ENCODE results near the gene GNAI1. TPM values are rescaled to one million over a fixed set of nuclear protein-coding genes. Genes with fewer than 3 reads are reported as not detected.

Gene GNAI1
- total RNA-seq, 2 donors from 2014 or later: 0.35 to 1.1 TPM

DNA sequence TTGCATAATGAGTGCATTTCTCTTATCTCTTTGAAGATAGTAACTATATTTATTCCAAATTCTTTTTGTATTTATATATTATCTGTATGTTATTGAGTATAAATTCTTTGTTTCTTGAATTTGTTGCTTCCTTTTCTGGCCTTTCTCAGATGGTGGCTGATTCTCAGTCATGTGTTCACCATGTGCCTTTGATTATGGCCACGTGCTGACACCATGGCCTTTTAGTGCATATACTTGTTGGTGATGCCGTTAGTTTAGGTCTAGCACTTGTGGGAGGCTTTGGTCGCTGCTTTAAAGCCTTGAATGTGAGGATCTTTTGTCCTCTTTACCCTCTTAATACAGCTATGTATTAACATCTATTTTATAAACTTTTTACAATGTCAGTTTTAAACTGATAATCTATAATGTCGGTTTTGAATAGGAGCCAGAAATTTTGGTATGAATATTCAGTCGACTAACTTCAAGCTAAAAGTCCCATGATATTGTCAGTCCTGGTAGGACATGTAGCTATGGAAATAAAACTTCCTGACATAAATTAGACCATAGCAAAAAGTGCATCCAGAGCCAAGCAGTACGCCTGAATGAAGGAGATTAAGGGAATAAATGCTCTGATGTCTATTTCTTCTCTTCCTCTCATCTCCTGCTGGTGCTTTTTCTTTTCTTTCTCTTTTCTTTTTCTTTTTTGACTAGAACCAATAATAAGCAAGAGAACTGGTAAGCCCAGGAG lies 130.3 kb downstream of the GNAI1 start:
- Mint-ChIP-seq H3K4me1 (no peaks in the 10 kb centered on the region), H3K27ac (no peak overlapping the region), H3K27me3 (no peaks in the 10 kb centered on the region), H3K4me3 (no peak overlapping the region), H3K36me3 (ENCODE audit: low read depth) (no peaks in the 10 kb centered on the region)
- ATAC-seq (no peak), DNase-seq (no peak)
- H3K9me3 ChIP-seq (ENCODE audit: control insufficient read depth, low read length, poor library complexity, severe bottlenecking): no peaks in the 10 kb centered on the region

DNA sequence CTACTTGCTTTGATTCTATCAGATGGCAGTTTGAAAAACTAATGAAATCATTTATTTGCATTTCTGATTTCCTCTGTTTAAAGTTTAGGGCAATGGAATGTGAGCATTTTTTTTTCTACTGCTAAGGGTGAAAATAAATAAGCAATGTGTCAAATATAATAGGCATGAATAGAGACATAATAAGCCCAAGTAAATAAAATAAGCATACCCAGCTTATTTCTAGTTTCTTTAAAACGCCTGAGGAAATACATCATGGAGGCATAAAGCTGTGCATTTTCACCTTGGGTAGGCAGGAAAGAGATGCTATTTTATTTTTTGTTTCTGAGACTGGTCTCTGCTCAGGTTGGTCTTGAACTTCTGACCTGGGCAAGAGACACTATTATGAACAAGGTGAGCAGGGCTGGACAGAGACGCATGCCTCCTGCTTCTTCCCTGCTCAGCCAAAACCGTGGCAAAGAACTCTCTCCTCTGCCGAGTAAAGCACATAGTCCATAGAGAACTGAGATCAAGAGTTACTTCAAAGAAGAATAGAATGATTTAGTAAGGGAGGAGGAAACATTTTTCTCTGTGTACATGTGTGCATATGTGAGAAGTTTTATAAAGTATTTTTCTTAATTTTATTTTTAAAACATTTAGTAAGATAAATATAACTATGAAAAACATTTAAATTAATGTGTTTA lies 138.1 kb downstream of the GNAI1 start:
- DNase-seq (no peak), ATAC-seq (no peak)
- no peaks in the 10 kb centered on the region for H3K9me3 ChIP-seq (ENCODE audit: control insufficient read depth, low read length, poor library complexity, severe bottlenecking)
- no peaks in the 10 kb centered on the region for H3K36me3 Mint-ChIP-seq (ENCODE audit: low read depth)
- H3K4me3 Mint-ChIP-seq: no peak overlapping the region
- H3K27me3 Mint-ChIP-seq: no peaks in the 10 kb centered on the region
- H3K4me1 Mint-ChIP-seq: no peaks in the 10 kb centered on the region
- no peak overlapping the region for H3K27ac Mint-ChIP-seq

DNA sequence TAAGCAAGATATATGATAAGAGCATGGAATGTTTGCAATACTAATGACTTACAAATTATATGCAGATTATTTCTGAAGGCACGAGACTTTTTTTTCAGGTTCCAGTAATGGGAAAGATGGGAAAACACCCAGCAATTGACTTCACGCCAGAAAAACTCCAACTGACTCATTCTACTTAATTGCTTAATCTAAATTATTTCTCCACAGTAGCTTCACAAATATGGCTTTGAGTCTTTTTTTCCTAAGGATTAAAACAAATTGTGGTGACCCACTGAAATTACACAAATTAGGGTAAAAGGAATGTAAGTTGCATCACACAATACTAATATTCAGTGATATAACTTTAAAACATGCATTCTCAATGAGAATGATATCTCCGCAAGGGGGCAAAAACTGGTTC lies 138.7 kb downstream of the GNAI1 start:
- DNase-seq (no peak), ATAC-seq (no peak)
- Mint-ChIP-seq H3K36me3 (ENCODE audit: low read depth) (no peaks in the 10 kb centered on the region), H3K4me3 (no peak overlapping the region), H3K27ac (no peak overlapping the region), H3K27me3 (no peaks in the 10 kb centered on the region), H3K4me1 (no peaks in the 10 kb centered on the region)
- no peaks in the 10 kb centered on the region for H3K9me3 ChIP-seq (ENCODE audit: control insufficient read depth, low read length, poor library complexity, severe bottlenecking)

DNA sequence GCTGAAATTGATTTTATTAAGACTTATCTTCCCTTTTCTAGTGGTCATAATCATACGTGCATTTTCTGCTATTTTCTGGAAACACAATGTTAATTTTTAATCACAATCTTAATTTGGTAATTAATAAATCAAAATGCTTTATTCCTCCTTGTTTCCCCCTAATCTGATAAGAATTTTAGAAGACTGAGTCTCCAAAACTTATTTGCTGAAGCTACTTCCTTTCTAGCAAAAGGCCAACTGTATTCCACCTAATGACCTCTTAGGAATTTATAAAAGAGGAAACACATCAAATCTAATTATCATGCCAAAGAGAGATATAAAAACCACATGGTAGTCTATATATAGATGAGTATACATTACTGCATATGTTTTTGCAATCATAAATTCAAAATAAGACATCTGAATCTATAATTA lies 140.6 kb downstream of the GNAI1 start:
- ATAC-seq: no peak
- H3K9me3 ChIP-seq (ENCODE audit: control insufficient read depth, low read length, poor library complexity, severe bottlenecking): no peaks in the 10 kb centered on the region
- Mint-ChIP-seq H3K4me3 (no peak overlapping the region), H3K4me1 (no peaks in the 10 kb centered on the region), H3K27me3 (no peaks in the 10 kb centered on the region), H3K27ac (no peak overlapping the region), H3K36me3 (ENCODE audit: low read depth) (no peaks in the 10 kb centered on the region)
- DNase-seq: no peak
